ENCODE results near the gene RALGPS1. TPM values are rescaled to one million over a fixed set of nuclear protein-coding genes. Genes with fewer than 3 reads are reported as not detected.

Gene RALGPS1
- total RNA-seq, 2 experiments from 2014 or later, result 14.1 to 14.4 TPM

DNA sequence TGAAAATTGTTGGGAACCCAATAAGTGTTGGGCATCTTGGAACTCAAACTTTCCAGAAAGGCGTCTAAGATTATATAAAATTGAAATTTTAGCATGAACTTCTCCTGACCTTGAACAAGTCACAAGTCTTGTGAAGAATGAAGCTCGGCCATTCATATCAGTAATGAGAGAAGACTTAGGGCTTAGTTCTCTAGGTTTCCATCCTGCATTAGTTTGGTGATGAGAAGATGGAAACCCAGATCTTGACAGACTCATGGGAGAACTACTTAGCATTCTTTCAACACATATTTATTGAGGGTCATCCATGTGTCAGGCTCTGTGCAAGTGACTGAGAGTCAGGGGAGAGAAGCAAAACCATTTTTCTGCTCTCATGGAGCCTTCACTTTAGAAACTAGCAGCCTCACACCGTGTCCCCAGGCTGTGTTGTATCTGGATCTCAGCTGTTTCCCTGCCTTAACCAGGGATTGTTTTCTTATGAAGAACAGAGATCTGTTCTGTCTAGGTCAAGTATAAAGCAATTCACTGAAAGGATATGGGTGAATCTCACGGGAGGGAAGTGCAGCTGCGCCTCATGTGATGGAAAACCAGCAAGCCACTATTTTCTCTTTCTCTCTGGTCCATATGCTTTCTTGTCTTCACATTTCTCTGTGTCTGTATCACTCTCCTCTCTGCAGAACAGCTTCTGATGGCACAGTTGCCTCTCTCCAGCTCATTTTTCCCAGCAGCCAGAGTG is 353.4 kb downstream of the RALGPS1 start:
- intact Hi-C loops (cut with micrococcal nuclease; ENCODE audit: unreplicated experiment), result no loop called here
- Histone ChIP-seq H3K27ac (ENCODE audit: low read depth, low read length, poor library complexity, severe bottlenecking) (no peak overlapping the region), H4K20me1 (ENCODE audit: insufficient read depth, low read length) (no peaks in the 10 kb centered on the region), H3K4me3 (ENCODE audit: low read depth, low read length, poor library complexity, severe bottlenecking) (no peak overlapping the region), H2AFZ (ENCODE audit: low read length) (no peak overlapping the region; the same call in 1 of the 2 replicates), H3K79me2 (ENCODE audit: insufficient read depth, low read depth, low read length) (no peaks in the 10 kb centered on the region), H3K9me2 (ENCODE audit: insufficient read depth, low read length) (no peaks in the 10 kb centered on the region), H3K9me3 (ENCODE audit: low read length) (no peaks in the 10 kb centered on the region), H3K4me1 (ENCODE audit: insufficient read depth, low read length, poor library complexity, severe bottlenecking) (peaks cover 17% of the 10 kb centered on the region), H3K36me3 (ENCODE audit: insufficient read depth, low read length) (no peaks in the 10 kb centered on the region), H3K4me2 (ENCODE audit: low read length) (no peak overlapping the region)
- no peak for TF ChIP-seq EZH2phosphoT487 (IDR thresholded peaks at IDR 0.05; ENCODE audit: borderline replicate concordance, low read depth, low read length)
- TF ChIP-seq, protein P1, sequence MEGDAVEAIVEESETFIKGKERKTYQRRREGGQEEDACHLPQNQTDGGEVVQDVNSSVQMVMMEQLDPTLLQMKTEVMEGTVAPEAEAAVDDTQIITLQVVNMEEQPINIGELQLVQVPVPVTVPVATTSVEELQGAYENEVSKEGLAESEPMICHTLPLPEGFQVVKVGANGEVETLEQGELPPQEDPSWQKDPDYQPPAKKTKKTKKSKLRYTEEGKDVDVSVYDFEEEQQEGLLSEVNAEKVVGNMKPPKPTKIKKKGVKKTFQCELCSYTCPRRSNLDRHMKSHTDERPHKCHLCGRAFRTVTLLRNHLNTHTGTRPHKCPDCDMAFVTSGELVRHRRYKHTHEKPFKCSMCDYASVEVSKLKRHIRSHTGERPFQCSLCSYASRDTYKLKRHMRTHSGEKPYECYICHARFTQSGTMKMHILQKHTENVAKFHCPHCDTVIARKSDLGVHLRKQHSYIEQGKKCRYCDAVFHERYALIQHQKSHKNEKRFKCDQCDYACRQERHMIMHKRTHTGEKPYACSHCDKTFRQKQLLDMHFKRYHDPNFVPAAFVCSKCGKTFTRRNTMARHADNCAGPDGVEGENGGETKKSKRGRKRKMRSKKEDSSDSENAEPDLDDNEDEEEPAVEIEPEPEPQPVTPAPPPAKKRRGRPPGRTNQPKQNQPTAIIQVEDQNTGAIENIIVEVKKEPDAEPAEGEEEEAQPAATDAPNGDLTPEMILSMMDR (conservative IDR thresholded peaks at IDR 0.05; ENCODE audit: low read length), result no peak
- DNase-seq (ENCODE audit: low spot score), result peak; percentile 18
- POLR2A ChIA-PET, result interaction anchor here (0.6 kb wide), 1 partner anchor 739 kb away, joined by 8 read pairs; no protein-coding TSS in a partner anchor
- no TSS peak for BruUV-seq (replicated peaks)
- CTCF ChIA-PET (ENCODE audit: unreplicated experiment), result no interaction called here

DNA sequence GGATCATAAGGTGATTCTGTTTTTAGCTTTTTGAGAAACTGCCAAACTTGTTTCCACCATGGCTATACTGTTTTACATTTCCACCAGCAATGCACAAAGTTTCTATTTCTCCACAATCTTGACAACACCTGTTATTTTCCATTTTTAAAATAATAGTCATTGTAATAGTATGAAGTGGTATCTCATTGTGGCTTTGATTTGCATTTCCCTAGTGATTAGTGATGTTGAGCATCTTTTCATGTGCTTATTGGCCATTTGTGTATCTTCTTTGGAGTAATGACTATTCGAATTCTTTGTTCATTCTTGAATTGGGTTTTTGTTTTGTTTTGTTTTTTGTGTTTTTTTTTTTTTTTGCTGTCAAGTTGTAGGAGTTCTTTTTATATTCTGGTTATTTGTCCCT is 354.9 kb downstream of the RALGPS1 start:
- intact Hi-C loops (cut with micrococcal nuclease; ENCODE audit: unreplicated experiment), result no loop called here
- no peak for DNase-seq (ENCODE audit: low spot score)
- H4K20me1 ChIP-seq (ENCODE audit: insufficient read depth, low read length), result no peaks in the 10 kb centered on the region
- H3K9me2 ChIP-seq (ENCODE audit: insufficient read depth, low read length), result no peaks in the 10 kb centered on the region
- no peak for TF ChIP-seq EZH2phosphoT487 (IDR thresholded peaks at IDR 0.05; ENCODE audit: borderline replicate concordance, low read depth, low read length)
- TF ChIP-seq, protein P1 (conservative IDR thresholded peaks at IDR 0.05; ENCODE audit: low read length), result no peak
- no peaks in the 10 kb centered on the region for H3K36me3 ChIP-seq (ENCODE audit: insufficient read depth, low read length)
- ChIA-PET CTCF (ENCODE audit: unreplicated experiment) (no interaction called here), POLR2A (no interaction called here)
- H3K4me1 ChIP-seq (ENCODE audit: insufficient read depth, low read length, poor library complexity, severe bottlenecking), result peaks cover 17% of the 10 kb centered on the region
- no peak overlapping the region for H2AFZ ChIP-seq (ENCODE audit: low read length)
- no peak overlapping the region for H3K4me2 ChIP-seq (ENCODE audit: low read length)
- H3K4me3 ChIP-seq (ENCODE audit: low read depth, low read length, poor library complexity, severe bottlenecking), result no peak overlapping the region
- no TSS peak for BruUV-seq (replicated peaks)
- no peaks in the 10 kb centered on the region for H3K79me2 ChIP-seq (ENCODE audit: insufficient read depth, low read depth, low read length)
- no peaks in the 10 kb centered on the region for H3K9me3 ChIP-seq (ENCODE audit: low read length)
- no peak overlapping the region for H3K27ac ChIP-seq (ENCODE audit: low read depth, low read length, poor library complexity, severe bottlenecking)

Other genes with a start within 250 kb of the RALGPS1 start
- 3.3 and 4.1 TPM in 2 replicates for gene ZBTB43, start 109.7 kb upstream of the RALGPS1 start, total RNA-seq (2014; rRNA removed; shearing (Covaris generic))
- gene ZBTB43, start 109.7 kb upstream of the RALGPS1 start, total RNA-seq (2022), result 6.4 and 7.6 TPM in 2 replicates
- gene ZBTB34, start 54.1 kb upstream of the RALGPS1 start, total RNA-seq (2014; rRNA removed; shearing (Covaris generic)), result 6.5 and 7.5 TPM in 2 replicates
- gene ZBTB34, start 54.1 kb upstream of the RALGPS1 start, total RNA-seq (2022), result 11.3 and 12.3 TPM in 2 replicates
- not detected in 2 replicates for gene ANGPTL2, start 207.9 kb downstream of the RALGPS1 start, total RNA-seq (2014; rRNA removed; shearing (Covaris generic))
- not detected in 2 replicates for gene ANGPTL2, start 207.9 kb downstream of the RALGPS1 start, total RNA-seq (2022)

Data from OCI-LY7 (cell line).